Suprapubic skin (tissue), 4 donors: Measurements from ENCODE around the gene IL6. TPM values are rescaled to one million over a fixed set of nuclear protein-coding genes. Genes with fewer than 3 reads are reported as not detected.
"Not testable (repeated sequence)": the region's sequence is repeated elsewhere in the genome, so short reads cannot be mapped to it uniquely, and the experiment has no call there.

Source experiments
- DNase-seq, 2 donors: peaks; one replicate each; pipeline ENCODE4 v3.0.0-alpha.2; 2019; ENCODE audit warnings: low spot score in 2 of 2
- H3K27ac ChIP-seq: fragments of 200-600 bp; sonication (generic); one replicate; pipeline ENCODE4 v1.5.1; 2019
- H3K27me3 ChIP-seq: fragments of 200-600 bp; sonication (generic); one replicate; pipeline ENCODE4 v1.5.1; 2019
- H3K36me3 ChIP-seq: fragments of 200-600 bp; sonication (generic); one replicate; pipeline ENCODE4 v1.5.1; 2019
- H3K4me1 ChIP-seq: fragments of 200-600 bp; sonication (generic); one replicate; pipeline ENCODE4 v1.5.1; 2019
- H3K4me3 ChIP-seq: fragments of 200-600 bp; sonication (generic); one replicate; pipeline ENCODE4 v1.5.1; 2019; ENCODE audit warnings: mild to moderate bottlenecking
- H3K9me3 ChIP-seq: fragments of 200-600 bp; sonication (generic); one replicate; pipeline ENCODE4 v1.5.1; 2019
- CTCF ChIP-seq, 2 donors: fragments of 200-600 bp in 1 of 2; fragments of 450-650 bp in 1 of 2; sonication (generic) in 1 of 2; IDR thresholded peaks; one replicate each; pipeline ENCODE4 v1.5.1; 2016 to 2019; ENCODE audit warnings: antibody characterized with exemption in 2 of 2, mild to moderate bottlenecking in 1 of 2, moderate library complexity in 1 of 2
- EP300 ChIP-seq: sonication (generic); formaldehyde crosslinking; IDR thresholded peaks from one replicate; pipeline ENCODE4 v1.6.1; 2017; ENCODE audit warnings: antibody characterized with exemption
- POLR2A ChIP-seq, 2 donors: fragments of 450-650 bp; IDR thresholded peaks; one replicate each; pipeline ENCODE4 v1.6.1; 2017; ENCODE audit warnings: antibody characterized with exemption in 2 of 2, mild to moderate bottlenecking in 2 of 2, moderate library complexity in 2 of 2
- POLR2AphosphoS5 ChIP-seq, 3 donors: sonication (generic); formaldehyde crosslinking; IDR thresholded peaks; one replicate each; pipeline ENCODE4 v1.6.1; 2017; ENCODE audit warnings: antibody characterized with exemption in 3 of 3
- WGBS: methylation state at CpG from one replicate; pipeline ENCODE4 v1.1.5; 2018; 5-methylcytosine and 5-hydroxymethylcytosine counted together
- total RNA-seq, 4 donors: library from RNA; depleted of rRNA; stranded (reverse); fragments of >200 nt; gene quantifications; one replicate each; pipeline ENCODE4 v1.1.0, GENCODE V29; 2016

Gene IL6
- total RNA-seq, 4 donors from 2014 or later = 0.80 to 36.0 (median 6.4) TPM; not detected in 1

- WGBS = 81% methylated on average over 4 of the region's 4 CpGs
- Histone ChIP-seq H3K9me3 (no peaks in the 10 kb centered on the region), H3K27ac (no peak overlapping the region), H3K27me3 (no peaks in the 10 kb centered on the region), H3K4me1 (no peaks in the 10 kb centered on the region), H3K36me3 (no peaks in the 10 kb centered on the region), H3K4me3 (no peak overlapping the region)
- no peak for DNase-seq
- TF ChIP-seq EP300 = no peak
- TF ChIP-seq CTCF (IDR thresholded peaks at IDR 0.05) = no peak
Measured at GRCh38 chr7:22765609-22766008, 38.6 kb downstream of the IL6 start.

GRCh38 chr7:22771194-22771871, 44.3 kb downstream of the IL6 start:
- TF ChIP-seq POLR2A (IDR thresholded peaks at IDR 0.05) (no peak), CTCF (IDR thresholded peaks at IDR 0.05) (no peak), EP300 (no peak), POLR2AphosphoS5 (IDR thresholded peaks at IDR 0.05) (no peak)
- no peak for DNase-seq
- Histone ChIP-seq H3K36me3 (no peaks in the 10 kb centered on the region), H3K27me3 (no peaks in the 10 kb centered on the region), H3K27ac (no peak overlapping the region), H3K4me3 (no peak overlapping the region), H3K4me1 (no peaks in the 10 kb centered on the region), H3K9me3 (no peaks in the 10 kb centered on the region)
- WGBS = 71% methylated on average over 1 of the region's 1 CpG

DNA sequence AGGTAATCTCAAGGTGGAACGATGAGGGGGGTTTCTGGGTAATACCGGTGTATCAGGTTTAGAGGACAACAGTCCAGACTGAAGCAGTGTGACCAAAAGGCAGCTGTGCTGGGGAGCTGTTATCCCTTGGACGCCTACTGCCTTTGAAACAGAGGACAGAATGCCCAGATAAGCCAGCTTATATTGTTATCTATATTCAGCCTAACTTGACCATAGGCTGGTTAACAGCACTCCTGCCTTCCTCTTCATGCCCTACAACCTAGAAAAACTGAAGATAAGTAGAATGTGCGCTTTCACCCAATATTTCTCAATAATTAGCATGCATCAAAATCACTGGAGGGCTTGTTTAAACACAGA, 44.9 kb downstream of the IL6 start:
- Histone ChIP-seq H3K4me3 (no peak overlapping the region), H3K27ac (no peak overlapping the region), H3K27me3 (no peaks in the 10 kb centered on the region), H3K4me1 (no peaks in the 10 kb centered on the region), H3K9me3 (no peaks in the 10 kb centered on the region), H3K36me3 (no peaks in the 10 kb centered on the region)
- WGBS = 58% methylated on average over 4 of the region's 4 CpGs
- DNase-seq = no peak
- TF ChIP-seq POLR2AphosphoS5 (IDR thresholded peaks at IDR 0.05) (no peak), POLR2A (IDR thresholded peaks at IDR 0.05) (no peak), CTCF (IDR thresholded peaks at IDR 0.05) (no peak), EP300 (no peak)

DNA sequence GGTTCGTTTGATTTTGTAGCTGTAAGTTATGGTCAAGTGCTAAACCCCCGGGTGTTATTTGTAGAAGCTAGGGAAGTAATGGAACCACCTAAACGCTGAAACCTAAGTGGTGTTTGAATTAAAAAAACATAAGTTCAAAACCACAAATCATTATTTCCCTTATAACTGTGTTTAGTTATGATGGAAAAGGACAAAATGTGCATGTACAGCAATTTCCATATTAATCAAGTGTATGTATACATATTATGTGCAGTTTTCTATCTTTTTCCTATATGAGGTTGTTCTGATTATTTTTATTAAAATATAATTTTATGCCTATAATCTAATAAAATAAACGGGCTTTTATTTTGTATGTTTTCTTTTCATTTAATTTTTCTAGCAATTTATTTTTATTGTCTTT, 45.9 kb downstream of the IL6 start:
- H3K4me1 ChIP-seq = no peaks in the 10 kb centered on the region
- WGBS = 84% methylated on average over 4 of the region's 4 CpGs
- no peaks in the 10 kb centered on the region for H3K9me3 ChIP-seq
- H3K4me3 ChIP-seq = no peak overlapping the region
- H3K27ac ChIP-seq = no peak overlapping the region
- no peaks in the 10 kb centered on the region for H3K27me3 ChIP-seq
- no peak for TF ChIP-seq CTCF (IDR thresholded peaks at IDR 0.05)
- no peak for TF ChIP-seq POLR2A (IDR thresholded peaks at IDR 0.05)
- TF ChIP-seq EP300 = no peak
- TF ChIP-seq POLR2AphosphoS5 (IDR thresholded peaks at IDR 0.05) = no peak
- DNase-seq = no peak
- H3K36me3 ChIP-seq = no peaks in the 10 kb centered on the region

DNA sequence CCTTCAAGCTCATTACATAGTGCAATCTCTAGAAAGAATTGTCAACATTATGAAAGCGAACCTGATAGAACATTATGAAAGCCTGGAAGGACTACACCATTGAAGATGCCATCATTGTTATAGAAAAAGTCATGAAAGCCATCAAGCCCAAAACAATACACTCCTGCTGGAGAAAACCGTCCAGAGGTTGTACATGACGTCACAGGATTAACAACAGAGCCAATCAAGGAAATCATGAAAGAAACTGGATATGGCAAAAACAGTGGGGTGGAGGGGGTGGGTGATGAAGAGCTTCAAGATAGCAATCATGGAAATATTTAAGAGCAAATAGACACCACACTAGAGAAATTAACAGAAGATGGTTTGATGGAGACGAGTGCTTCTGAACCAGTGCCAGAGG, 50.0 kb downstream of the IL6 start:
- Histone ChIP-seq H3K27ac (no peak overlapping the region), H3K36me3 (no peaks in the 10 kb centered on the region), H3K27me3 (no peaks in the 10 kb centered on the region), H3K4me3 (no peak overlapping the region), H3K4me1 (peaks cover 3% of the 10 kb centered on the region), H3K9me3 (no peaks in the 10 kb centered on the region)
- TF ChIP-seq EP300 (no peak), POLR2AphosphoS5 (IDR thresholded peaks at IDR 0.05) (no peak)
- DNase-seq = no peak
- 59% methylated on average over 4 of the region's 4 CpGs for WGBS

GRCh38 chr7:22779730-22780323, 52.8 kb downstream of the IL6 start:
- DNase-seq, H3K36me3 ChIP-seq, H3K4me3 ChIP-seq, H3K27ac ChIP-seq, H3K27me3 ChIP-seq, H3K9me3 ChIP-seq, H3K4me1 ChIP-seq: not testable (repeated sequence)
- 53% methylated on average over 4 of the region's 4 CpGs for WGBS
